Activated B cell treated with CpG ODN at 0.5 μM for 24 hours (primary cell): Measurements from ENCODE around the gene KANK3. TPM values are rescaled to one million over a fixed set of nuclear protein-coding genes. Genes with fewer than 3 reads are reported as not detected.
A peak's percentile ranks its signal among the peaks of the same experiment; 100 is the strongest.

ENCODE experiments used
- ATAC-seq: fragments of 200-7000 bp; cut with Tn5 transposase; one replicate; pipeline ENCODE4 v1.10.0; 2021; ENCODE audit warnings: low read depth, mild to moderate bottlenecking, moderate library complexity
- CTCF ChIA-PET: fragments of 350-600 bp; sonication (Branson Sonifier 250); formaldehyde crosslinking; loops from one replicate; lab custom pipeline; 2021; ENCODE audit warnings: antibody characterized with exemption; lab: Charles Lee
- POLR2A ChIA-PET: fragments of 350-600 bp; sonication (Branson Sonifier 250); formaldehyde crosslinking; loops from one replicate; lab custom pipeline; 2021; ENCODE audit warnings: antibody characterized with exemption; lab: Charles Lee
- DNase-seq: peaks from one replicate; pipeline ENCODE4 v3.0.0; 2022
- H3K27ac Mint-ChIP-seq: one replicate; pipeline ENCODE4 v1.8.0; 2020; ENCODE audit warnings: mixed read lengths
- H3K27me3 Mint-ChIP-seq: one replicate; pipeline ENCODE4 v1.8.0; 2021; ENCODE audit warnings: mixed read lengths
- H3K36me3 Mint-ChIP-seq: one replicate; pipeline ENCODE4 v1.8.0; 2021; ENCODE audit warnings: low read depth, mixed read lengths
- H3K4me1 Mint-ChIP-seq: one replicate; pipeline ENCODE4 v1.8.0; 2021; ENCODE audit warnings: mixed read lengths
- H3K4me3 Mint-ChIP-seq: one replicate; pipeline ENCODE4 v1.8.0; 2020; ENCODE audit warnings: mild to moderate bottlenecking, mixed read lengths
- H3K9me3 Mint-ChIP-seq: one replicate; pipeline ENCODE4 v1.8.0; 2020; ENCODE audit warnings: mixed read lengths
- intact Hi-C: fragments of 100-400 bp; cut with micrococcal nuclease; formaldehyde crosslinking; loops from one replicate; pipeline ENCODE4 v1.15.1; 2024
- total RNA-seq: library from RNA; stranded (reverse); gene quantifications from 2 replicates; pipeline ENCODE4 v1.2.3, GENCODE V29; 2022
- TF ChIP-seq, protein P1 (sequence below): fragments of 200-600 bp; IDR thresholded peaks from one replicate; pipeline ENCODE4 v1.8.0; 2022; ENCODE audit warnings: antibody characterized with exemption, mild to moderate bottlenecking

The KANK3 gene
- total RNA-seq, 1 donor from 2014 or later: 0.29 TPM

DNA sequence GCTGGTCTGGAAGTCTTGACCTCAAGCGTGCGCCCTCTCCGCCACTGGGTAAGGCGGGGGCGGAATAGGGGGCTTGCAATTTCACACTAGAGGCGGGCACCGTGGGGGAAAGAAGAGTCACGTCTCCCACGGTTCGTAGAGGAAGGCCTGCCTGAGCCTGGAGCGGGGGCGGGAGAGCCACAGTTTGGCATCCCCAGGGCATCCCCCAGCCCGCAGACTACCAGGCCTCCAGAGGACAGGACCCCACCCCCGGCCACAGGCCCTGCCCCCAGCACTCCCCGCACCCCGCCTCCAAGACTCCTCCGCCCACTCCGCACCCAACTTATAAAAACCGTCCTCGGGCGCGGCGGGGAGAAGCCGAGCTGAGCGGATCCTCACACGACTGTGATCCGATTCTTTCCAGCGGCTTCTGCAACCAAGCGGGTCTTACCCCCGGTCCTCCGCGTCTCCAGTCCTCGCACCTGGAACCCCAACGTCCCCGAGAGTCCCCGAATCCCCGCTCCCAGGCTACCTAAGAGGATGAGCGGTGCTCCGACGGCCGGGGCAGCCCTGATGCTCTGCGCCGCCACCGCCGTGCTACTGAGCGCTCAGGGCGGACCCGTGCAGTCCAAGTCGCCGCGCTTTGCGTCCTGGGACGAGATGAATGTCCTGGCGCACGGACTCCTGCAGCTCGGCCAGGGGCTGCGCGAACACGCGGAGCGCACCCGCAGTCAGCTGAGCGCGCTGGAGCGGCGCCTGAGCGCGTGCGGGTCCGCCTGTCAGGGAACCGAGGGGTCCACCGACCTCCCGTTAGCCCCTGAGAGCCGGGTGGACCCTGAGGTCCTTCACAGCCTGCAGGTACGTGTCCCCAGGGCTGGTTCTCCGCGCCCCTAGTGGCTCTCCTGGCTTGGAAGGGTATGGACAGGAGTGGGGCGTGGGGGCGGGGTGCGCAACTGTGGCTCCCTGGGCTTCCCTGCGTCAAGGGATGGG is 21.0 kb upstream of the KANK3 start, which contains the start of gene ANGPTL4:
TSS of gene ANGPTL4 (plus strand) at position 353 of the 969 bp plus-strand sequence. CDS start at position 520, 167 bp downstream.
- ATAC-seq (peak; percentile 66), DNase-seq (no peak)
- Mint-ChIP-seq H3K27ac (no peak within 1 kb of the TSS), H3K27me3 (peaks cover 43% of the 10 kb centered on the region), H3K4me3 (peak within 1 kb of the TSS; percentile 60), H3K9me3 (no peaks in the 10 kb centered on the region), H3K4me1 (peaks cover 14% of the 10 kb centered on the region), H3K36me3 (no peaks in the 10 kb centered on the region)
- ChIA-PET POLR2A (interaction anchor here (0.6 to 0.8 kb wide), 3 partner anchors 50 to 1720 kb away, joined by 3 read pairs; no protein-coding TSS in a partner anchor), CTCF (no interaction called here)
- TF ChIP-seq, protein P1, sequence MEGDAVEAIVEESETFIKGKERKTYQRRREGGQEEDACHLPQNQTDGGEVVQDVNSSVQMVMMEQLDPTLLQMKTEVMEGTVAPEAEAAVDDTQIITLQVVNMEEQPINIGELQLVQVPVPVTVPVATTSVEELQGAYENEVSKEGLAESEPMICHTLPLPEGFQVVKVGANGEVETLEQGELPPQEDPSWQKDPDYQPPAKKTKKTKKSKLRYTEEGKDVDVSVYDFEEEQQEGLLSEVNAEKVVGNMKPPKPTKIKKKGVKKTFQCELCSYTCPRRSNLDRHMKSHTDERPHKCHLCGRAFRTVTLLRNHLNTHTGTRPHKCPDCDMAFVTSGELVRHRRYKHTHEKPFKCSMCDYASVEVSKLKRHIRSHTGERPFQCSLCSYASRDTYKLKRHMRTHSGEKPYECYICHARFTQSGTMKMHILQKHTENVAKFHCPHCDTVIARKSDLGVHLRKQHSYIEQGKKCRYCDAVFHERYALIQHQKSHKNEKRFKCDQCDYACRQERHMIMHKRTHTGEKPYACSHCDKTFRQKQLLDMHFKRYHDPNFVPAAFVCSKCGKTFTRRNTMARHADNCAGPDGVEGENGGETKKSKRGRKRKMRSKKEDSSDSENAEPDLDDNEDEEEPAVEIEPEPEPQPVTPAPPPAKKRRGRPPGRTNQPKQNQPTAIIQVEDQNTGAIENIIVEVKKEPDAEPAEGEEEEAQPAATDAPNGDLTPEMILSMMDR: no peak
- intact Hi-C loops: no loop called here

GRCh38 chr19:8361921-8362793 is 19.1 kb upstream of the KANK3 start:
- ATAC-seq (no peak), DNase-seq (no peak)
- POLR2A ChIA-PET: interaction anchor here (0.7 kb wide), 1 partner anchor 766 kb away, joined by 3 read pairs; no protein-coding TSS in a partner anchor
- intact Hi-C loops: no loop called here
- peaks cover 14% of the 10 kb centered on the region for H3K4me1 Mint-ChIP-seq
- H3K9me3 Mint-ChIP-seq: no peaks in the 10 kb centered on the region
- H3K36me3 Mint-ChIP-seq: no peaks in the 10 kb centered on the region
- peaks cover 33% of the 10 kb centered on the region for H3K27me3 Mint-ChIP-seq
- no peak overlapping the region for H3K4me3 Mint-ChIP-seq
- TF ChIP-seq, protein P1: no peak
- H3K27ac Mint-ChIP-seq: no peak overlapping the region
- CTCF ChIA-PET: no interaction called here

GRCh38 chr19:8360196-8360595 is 17.1 kb upstream of the KANK3 start:
- POLR2A ChIA-PET: no interaction called here
- ATAC-seq (no peak), DNase-seq (no peak)
- Mint-ChIP-seq H3K4me1 (peaks cover 14% of the 10 kb centered on the region), H3K27ac (no peak overlapping the region), H3K9me3 (peaks cover 2% of the 10 kb centered on the region), H3K27me3 (peaks cover 24% of the 10 kb centered on the region), H3K36me3 (no peaks in the 10 kb centered on the region), H3K4me3 (no peak overlapping the region)
- intact Hi-C loops: no loop called here
- CTCF ChIA-PET: no interaction called here
- TF ChIP-seq, protein P1: no peak

GRCh38 chr19:8358948-8359347 is 15.9 kb upstream of the KANK3 start:
- CTCF ChIA-PET: interaction anchor here (0.7 kb wide), 1 partner anchor 354 kb away, joined by 3 read pairs; no protein-coding TSS in a partner anchor
- peaks cover 22% of the 10 kb centered on the region for H3K27me3 Mint-ChIP-seq
- POLR2A ChIA-PET: no interaction called here
- peaks cover 13% of the 10 kb centered on the region for H3K4me1 Mint-ChIP-seq
- ATAC-seq: no peak
- H3K36me3 Mint-ChIP-seq: no peaks in the 10 kb centered on the region
- TF ChIP-seq, protein P1: no peak
- no peak overlapping the region for H3K4me3 Mint-ChIP-seq
- intact Hi-C loops: no loop called here
- H3K9me3 Mint-ChIP-seq: peaks cover 2% of the 10 kb centered on the region
- H3K27ac Mint-ChIP-seq: no peak overlapping the region
- DNase-seq: no peak
